OCI-LY3 (cell line): ENCODE measurements around the gene ZSCAN31.

Source experiments
- H2AFZ ChIP-seq: fragments of 200-600, 300-600 bp; shearing (Covaris generic); 2 replicates; pipeline ENCODE4 v1.6.0; 2014; ENCODE audit warnings: antibody characterized with exemption, low read depth, low read length
- H3K27ac ChIP-seq: fragments of 200-600, 300-600 bp; sonication (generic); 2 replicates; pipeline ENCODE4 v1.5.1; 2014; ENCODE audit warnings: mild to moderate bottlenecking, low read length, moderate library complexity, mixed read lengths
- H3K27me3 ChIP-seq: fragments of 200-600, 300-600 bp; sonication (generic); 2 replicates; pipeline ENCODE4 v1.6.1; 2014; ENCODE audit warnings: low read depth, low read length, mixed read lengths
- H3K36me3 ChIP-seq: fragments of 200-600, 300-600 bp; sonication (generic); replicated peaks from 2 replicates; pipeline ENCODE3; 2014; ENCODE audit warnings: low read depth, low read length, mixed read lengths
- H3K4me1 ChIP-seq: fragments of 300-600, 200-600 bp; sonication (generic); 2 replicates; pipeline ENCODE4 v1.6.1; 2014; ENCODE audit warnings: low read length, mixed read lengths
- H3K4me2 ChIP-seq: fragments of 200-600, 300-600 bp; sonication (generic); 2 replicates; pipeline ENCODE4 v1.6.1; 2014; ENCODE audit warnings: low read length, mixed read lengths
- H3K4me3 ChIP-seq: fragments of 300-600, 200-600 bp; sonication (generic); 2 replicates; pipeline ENCODE4 v1.5.1; 2014; ENCODE audit warnings: antibody characterized with exemption, mild to moderate bottlenecking, low read length, moderate library complexity
- H3K79me2 ChIP-seq: fragments of 300-600, 200-600 bp; shearing (Covaris generic); 2 replicates; pipeline ENCODE4 v1.6.1; 2014; ENCODE audit warnings: mild to moderate bottlenecking, low read length, mixed read lengths
- H3K9ac ChIP-seq: fragments of 300-600, 200-600 bp; shearing (Covaris generic); 2 replicates; pipeline ENCODE4 v1.6.0; 2014; ENCODE audit warnings: mild to moderate bottlenecking, low read length, moderate library complexity
- H3K9me3 ChIP-seq: fragments of 200-600, 300-600 bp; shearing (Covaris generic); 2 replicates; pipeline ENCODE4 v1.6.1; 2014; ENCODE audit warnings: low read length, mixed read lengths; ENCODE audit not compliant: insufficient read depth
- H4K20me1 ChIP-seq: fragments of 200-600, 300-600 bp; sonication (generic); 2 replicates; pipeline ENCODE4 v1.6.1; 2016; ENCODE audit warnings: low read length, mixed read lengths; ENCODE audit not compliant: insufficient read depth
- EZH2phosphoT487 ChIP-seq: fragments of 200-600 bp; shearing (Covaris generic); IDR thresholded peaks from 2 replicates; pipeline ENCODE4 v1.6.1; 2018; ENCODE audit warnings: antibody characterized with exemption, mixed run types, low read depth
- TF ChIP-seq, protein P1 (sequence below): fragments of 200-600, 300-600 bp; sonication (generic); IDR thresholded peaks from 2 replicates; pipeline ENCODE4 v1.5.1; 2014; ENCODE audit warnings: antibody characterized with exemption, low read length, low read depth

The ZSCAN31 gene

DNA sequence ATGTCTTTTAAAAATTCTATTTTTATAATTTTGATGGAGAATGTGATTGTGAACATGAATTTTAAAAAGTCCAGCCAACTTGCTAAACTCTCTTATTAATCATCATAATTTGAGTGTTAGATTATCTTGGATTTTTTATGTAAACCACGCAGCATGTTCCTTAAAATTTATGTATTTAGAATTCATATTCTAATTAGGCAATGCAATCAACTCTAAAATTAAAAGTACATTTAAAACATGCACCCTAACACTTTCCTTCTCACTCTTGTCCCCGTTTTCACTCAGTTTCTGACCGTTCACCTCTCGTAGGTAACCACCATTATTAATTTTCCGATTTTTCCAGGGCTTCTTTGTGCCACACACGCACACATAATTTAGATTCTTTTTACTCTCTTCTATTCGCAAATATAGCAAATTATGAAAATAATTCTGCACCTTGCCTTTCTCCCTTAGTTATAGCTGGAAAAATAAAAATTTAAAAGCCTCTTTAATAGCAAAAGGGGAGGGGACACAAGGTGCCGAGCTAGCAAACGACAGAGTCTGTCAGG, 13.5 kb upstream of the ZSCAN31 start:
- Histone ChIP-seq H3K9me3 (no peaks in the 10 kb centered on the region), H3K79me2 (peaks cover 17% of the 10 kb centered on the region), H3K4me2 (peak overlapping the region; percentile 68), H3K9ac (peak overlapping the region; percentile 79), H3K36me3 (peaks cover 6% of the 10 kb centered on the region), H3K27me3 (no peaks in the 10 kb centered on the region), H4K20me1 (no peaks in the 10 kb centered on the region), H3K4me1 (peaks cover 8% of the 10 kb centered on the region), H2AFZ (peak overlapping the region; percentile 100), H3K27ac (no peak overlapping the region), H3K4me3 (peak overlapping the region; percentile 95)
- no peak for TF ChIP-seq EZH2phosphoT487
- TF ChIP-seq, protein P1, sequence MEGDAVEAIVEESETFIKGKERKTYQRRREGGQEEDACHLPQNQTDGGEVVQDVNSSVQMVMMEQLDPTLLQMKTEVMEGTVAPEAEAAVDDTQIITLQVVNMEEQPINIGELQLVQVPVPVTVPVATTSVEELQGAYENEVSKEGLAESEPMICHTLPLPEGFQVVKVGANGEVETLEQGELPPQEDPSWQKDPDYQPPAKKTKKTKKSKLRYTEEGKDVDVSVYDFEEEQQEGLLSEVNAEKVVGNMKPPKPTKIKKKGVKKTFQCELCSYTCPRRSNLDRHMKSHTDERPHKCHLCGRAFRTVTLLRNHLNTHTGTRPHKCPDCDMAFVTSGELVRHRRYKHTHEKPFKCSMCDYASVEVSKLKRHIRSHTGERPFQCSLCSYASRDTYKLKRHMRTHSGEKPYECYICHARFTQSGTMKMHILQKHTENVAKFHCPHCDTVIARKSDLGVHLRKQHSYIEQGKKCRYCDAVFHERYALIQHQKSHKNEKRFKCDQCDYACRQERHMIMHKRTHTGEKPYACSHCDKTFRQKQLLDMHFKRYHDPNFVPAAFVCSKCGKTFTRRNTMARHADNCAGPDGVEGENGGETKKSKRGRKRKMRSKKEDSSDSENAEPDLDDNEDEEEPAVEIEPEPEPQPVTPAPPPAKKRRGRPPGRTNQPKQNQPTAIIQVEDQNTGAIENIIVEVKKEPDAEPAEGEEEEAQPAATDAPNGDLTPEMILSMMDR = no peak

DNA sequence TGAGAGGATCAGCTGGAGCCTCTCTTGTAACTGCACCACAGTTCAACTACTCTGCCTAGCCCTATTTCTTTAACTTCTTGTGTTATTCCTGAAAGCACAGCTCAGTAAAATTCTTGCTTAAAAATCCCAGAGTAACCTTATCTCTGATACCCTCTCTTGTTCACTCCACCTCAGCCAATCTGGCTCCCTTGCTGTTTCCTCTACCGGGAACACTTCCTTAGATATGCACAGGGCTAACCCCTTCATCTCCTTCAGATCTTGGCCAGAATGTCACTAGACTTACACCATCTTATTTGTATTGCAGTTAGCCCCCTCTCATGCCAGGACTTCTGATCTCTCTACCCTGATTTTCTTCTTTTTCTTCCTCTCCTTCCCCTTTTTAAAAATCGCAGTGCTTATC, 11.2 kb upstream of the ZSCAN31 start:
- Histone ChIP-seq H3K4me1 (peaks cover 8% of the 10 kb centered on the region), H3K36me3 (no peaks in the 10 kb centered on the region), H3K9ac (no peak overlapping the region), H3K4me2 (no peak overlapping the region), H3K27ac (no peak overlapping the region), H3K79me2 (peaks cover 17% of the 10 kb centered on the region), H3K4me3 (no peak overlapping the region), H2AFZ (no peak overlapping the region), H4K20me1 (no peaks in the 10 kb centered on the region), H3K9me3 (no peaks in the 10 kb centered on the region), H3K27me3 (no peaks in the 10 kb centered on the region)
- TF ChIP-seq, protein P1 = no peak
- no peak for TF ChIP-seq EZH2phosphoT487

DNA sequence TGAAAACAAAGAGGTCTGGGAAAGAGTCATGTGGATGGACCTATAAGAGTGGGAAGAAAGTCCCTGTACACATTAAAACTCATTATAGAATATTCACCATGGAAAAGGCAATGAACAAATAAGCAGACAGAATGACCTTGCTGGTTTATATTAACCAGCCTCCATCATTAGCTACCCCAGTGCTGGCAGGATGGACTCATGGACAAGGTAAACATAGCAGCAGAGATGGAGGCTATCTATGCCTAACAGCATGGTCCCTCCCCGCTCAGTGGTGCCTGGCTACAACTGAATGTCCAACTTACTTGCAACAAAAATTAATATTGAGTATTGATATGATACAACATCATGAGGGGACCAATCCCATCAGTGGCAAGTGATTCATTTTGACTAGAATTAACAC, 9.3 kb upstream of the ZSCAN31 start:
- no peaks in the 10 kb centered on the region for H3K4me1 ChIP-seq
- no peaks in the 10 kb centered on the region for H4K20me1 ChIP-seq
- H3K27ac ChIP-seq = no peak overlapping the region
- H3K9me3 ChIP-seq = no peaks in the 10 kb centered on the region
- no peaks in the 10 kb centered on the region for H3K27me3 ChIP-seq
- no peak overlapping the region for H2AFZ ChIP-seq
- no peak for TF ChIP-seq EZH2phosphoT487
- TF ChIP-seq, protein P1 = no peak
- H3K9ac ChIP-seq = no peak overlapping the region
- H3K36me3 ChIP-seq = no peaks in the 10 kb centered on the region
- H3K4me3 ChIP-seq = no peak overlapping the region
- no peak overlapping the region for H3K4me2 ChIP-seq
- peaks cover 4% of the 10 kb centered on the region for H3K79me2 ChIP-seq

DNA sequence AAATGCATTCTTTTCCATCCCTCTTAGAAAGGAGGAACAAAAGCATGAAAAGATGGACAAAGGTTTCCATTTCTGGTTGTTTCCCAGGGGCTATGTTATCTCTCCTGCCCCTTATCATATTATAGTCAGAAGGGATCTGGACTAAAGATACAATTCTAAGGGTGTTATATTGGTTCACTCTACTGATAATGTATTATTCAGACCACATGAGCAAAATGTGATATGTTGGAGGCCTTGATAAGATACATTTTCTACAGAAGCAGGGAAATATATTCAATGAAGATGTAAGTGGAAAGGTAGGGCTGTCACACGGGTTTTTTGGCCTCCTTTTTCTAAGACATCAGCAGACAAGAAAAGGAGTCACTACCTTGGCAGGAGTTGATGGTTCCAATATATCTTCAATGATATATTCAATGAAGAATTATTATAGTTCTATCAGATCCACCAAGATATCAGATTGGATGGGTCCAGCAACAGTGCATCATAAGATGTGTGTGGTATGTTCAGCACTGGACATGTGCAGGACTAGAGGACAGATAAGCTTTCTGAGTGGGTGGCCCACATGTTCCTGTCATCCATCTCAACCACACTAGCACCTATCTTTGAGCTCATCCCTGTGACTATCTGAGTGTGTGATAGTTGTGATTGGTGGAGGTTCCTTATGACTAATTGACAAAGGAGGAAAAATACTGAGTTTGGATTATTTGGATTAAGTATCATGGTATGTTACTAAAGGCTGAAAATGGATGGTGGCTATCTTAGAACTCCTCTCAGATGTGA, 8.1 kb upstream of the ZSCAN31 start:
- Histone ChIP-seq H3K79me2 (no peaks in the 10 kb centered on the region), H3K4me2 (no peak overlapping the region), H2AFZ (no peak overlapping the region), H3K9me3 (no peaks in the 10 kb centered on the region), H4K20me1 (no peaks in the 10 kb centered on the region), H3K4me1 (no peaks in the 10 kb centered on the region), H3K36me3 (no peaks in the 10 kb centered on the region), H3K4me3 (no peak overlapping the region), H3K27me3 (no peaks in the 10 kb centered on the region), H3K9ac (no peak overlapping the region), H3K27ac (no peak overlapping the region)
- no peak for TF ChIP-seq EZH2phosphoT487
- TF ChIP-seq, protein P1 = no peak
